Activated naive CD4-positive, alpha-beta T cell treated with anti-CD3 and anti-CD28 coated beads, Interleukin-2, amount 50 U/mL, for 24 hours (primary cell): ENCODE measurements around the gene PGS1.
A peak's percentile ranks its signal among the peaks of the same experiment; 100 is the strongest.

Experiments used
- H3K27ac Mint-ChIP-seq: one replicate; pipeline ENCODE4 v1.8.0; 2021; ENCODE audit warnings: mild to moderate bottlenecking, mixed read lengths
- H3K27me3 Mint-ChIP-seq: one replicate; pipeline ENCODE4 v1.8.0; 2021; ENCODE audit warnings: mixed read lengths
- H3K36me3 Mint-ChIP-seq: one replicate; pipeline ENCODE4 v1.8.0; 2021; ENCODE audit warnings: mixed read lengths
- H3K4me1 Mint-ChIP-seq: one replicate; pipeline ENCODE4 v1.8.0; 2021; ENCODE audit warnings: mixed read lengths
- H3K4me3 Mint-ChIP-seq: one replicate; pipeline ENCODE4 v1.8.0; 2021; ENCODE audit warnings: mild to moderate bottlenecking, mixed read lengths
- H3K9me3 Mint-ChIP-seq: one replicate; pipeline ENCODE4 v1.8.0; 2021; ENCODE audit warnings: mixed read lengths

The PGS1 gene

GRCh38 chr17:78387977-78388941 lies 9.8 kb downstream of the PGS1 start:
- peak overlapping the region; percentile 98 for H3K27ac Mint-ChIP-seq
- no peaks in the 10 kb centered on the region for H3K9me3 Mint-ChIP-seq
- H3K36me3 Mint-ChIP-seq, result peaks cover 10% of the 10 kb centered on the region
- H3K4me1 Mint-ChIP-seq, result peaks cover 71% of the 10 kb centered on the region
- H3K4me3 Mint-ChIP-seq, result peak overlapping the region; percentile 87
- no peaks in the 10 kb centered on the region for H3K27me3 Mint-ChIP-seq

GRCh38 chr17:78390241-78391050 lies 12.0 kb downstream of the PGS1 start:
- Mint-ChIP-seq H3K36me3 (peaks cover 13% of the 10 kb centered on the region), H3K27ac (peak overlapping the region; percentile 84), H3K4me3 (no peak overlapping the region), H3K9me3 (no peaks in the 10 kb centered on the region), H3K4me1 (peaks cover 63% of the 10 kb centered on the region), H3K27me3 (no peaks in the 10 kb centered on the region)

- Mint-ChIP-seq H3K36me3 (peaks cover 13% of the 10 kb centered on the region), H3K27ac (peak overlapping the region; percentile 76), H3K9me3 (no peaks in the 10 kb centered on the region), H3K4me1 (peaks cover 61% of the 10 kb centered on the region), H3K27me3 (no peaks in the 10 kb centered on the region), H3K4me3 (no peak overlapping the region)
Measured at GRCh38 chr17:78391051-78391431, 12.6 kb downstream of the PGS1 start.

- H3K36me3 Mint-ChIP-seq, result peaks cover 11% of the 10 kb centered on the region
- H3K27me3 Mint-ChIP-seq, result no peaks in the 10 kb centered on the region
- H3K4me3 Mint-ChIP-seq, result no peak overlapping the region
- H3K9me3 Mint-ChIP-seq, result no peaks in the 10 kb centered on the region
- peak overlapping the region; percentile 17 for H3K27ac Mint-ChIP-seq
- peaks cover 54% of the 10 kb centered on the region for H3K4me1 Mint-ChIP-seq
Measured at GRCh38 chr17:78391843-78392242, 13.4 kb downstream of the PGS1 start.

GRCh38 chr17:78392295-78392694 lies 13.8 kb downstream of the PGS1 start:
- H3K27ac Mint-ChIP-seq, result no peak overlapping the region
- H3K36me3 Mint-ChIP-seq, result peaks cover 10% of the 10 kb centered on the region
- H3K4me3 Mint-ChIP-seq, result no peak overlapping the region
- H3K9me3 Mint-ChIP-seq, result no peaks in the 10 kb centered on the region
- no peaks in the 10 kb centered on the region for H3K27me3 Mint-ChIP-seq
- H3K4me1 Mint-ChIP-seq, result peaks cover 51% of the 10 kb centered on the region

GRCh38 chr17:78393575-78393974 lies 15.1 kb downstream of the PGS1 start:
- Mint-ChIP-seq H3K27ac (peak overlapping the region; percentile 59), H3K27me3 (no peaks in the 10 kb centered on the region), H3K9me3 (no peaks in the 10 kb centered on the region), H3K4me3 (no peak overlapping the region), H3K4me1 (peaks cover 42% of the 10 kb centered on the region), H3K36me3 (peaks cover 9% of the 10 kb centered on the region)

- no peaks in the 10 kb centered on the region for H3K9me3 Mint-ChIP-seq
Measured at GRCh38 chr17:78394209-78394608, 15.8 kb downstream of the PGS1 start.

GRCh38 chr17:78395155-78395554 lies 16.7 kb downstream of the PGS1 start:
- no peaks in the 10 kb centered on the region for H3K9me3 Mint-ChIP-seq
- peaks cover 34% of the 10 kb centered on the region for H3K4me1 Mint-ChIP-seq
- no peaks in the 10 kb centered on the region for H3K27me3 Mint-ChIP-seq
- no peak overlapping the region for H3K4me3 Mint-ChIP-seq
- H3K36me3 Mint-ChIP-seq, result peaks cover 8% of the 10 kb centered on the region
- peak overlapping the region; percentile 46 for H3K27ac Mint-ChIP-seq

More at GRCh38 chr17:78394209-78394608, 15.8 kb downstream of the PGS1 start:
- Mint-ChIP-seq H3K27ac (no peak overlapping the region), H3K27me3 (no peaks in the 10 kb centered on the region), H3K36me3 (peaks cover 8% of the 10 kb centered on the region), H3K4me1 (peaks cover 37% of the 10 kb centered on the region), H3K4me3 (no peak overlapping the region)

GRCh38 chr17:78396441-78397337 lies 18.2 kb downstream of the PGS1 start:
- H3K9me3 Mint-ChIP-seq, result no peaks in the 10 kb centered on the region
- H3K4me3 Mint-ChIP-seq, result no peak overlapping the region
- peaks cover 22% of the 10 kb centered on the region for H3K4me1 Mint-ChIP-seq
- no peaks in the 10 kb centered on the region for H3K27me3 Mint-ChIP-seq
- no peak overlapping the region for H3K27ac Mint-ChIP-seq
- H3K36me3 Mint-ChIP-seq, result peaks cover 11% of the 10 kb centered on the region

GRCh38 chr17:78397681-78398101 lies 19.2 kb downstream of the PGS1 start:
- H3K36me3 Mint-ChIP-seq, result peaks cover 15% of the 10 kb centered on the region
- no peaks in the 10 kb centered on the region for H3K27me3 Mint-ChIP-seq
- H3K27ac Mint-ChIP-seq, result no peak overlapping the region
- H3K4me3 Mint-ChIP-seq, result no peak overlapping the region
- no peaks in the 10 kb centered on the region for H3K9me3 Mint-ChIP-seq
- peaks cover 19% of the 10 kb centered on the region for H3K4me1 Mint-ChIP-seq

GRCh38 chr17:78398390-78398789 lies 19.9 kb downstream of the PGS1 start:
- H3K4me1 Mint-ChIP-seq, result peaks cover 15% of the 10 kb centered on the region
- no peaks in the 10 kb centered on the region for H3K27me3 Mint-ChIP-seq
- no peaks in the 10 kb centered on the region for H3K9me3 Mint-ChIP-seq
- peaks cover 22% of the 10 kb centered on the region for H3K36me3 Mint-ChIP-seq
- no peak overlapping the region for H3K4me3 Mint-ChIP-seq
- peak overlapping the region; percentile 41 for H3K27ac Mint-ChIP-seq

- Mint-ChIP-seq H3K27me3 (no peaks in the 10 kb centered on the region), H3K9me3 (no peaks in the 10 kb centered on the region), H3K27ac (no peak overlapping the region), H3K4me1 (peaks cover 11% of the 10 kb centered on the region), H3K36me3 (peaks cover 21% of the 10 kb centered on the region), H3K4me3 (no peak overlapping the region)
Measured at GRCh38 chr17:78399028-78399692, 20.7 kb downstream of the PGS1 start.

GRCh38 chr17:78399693-78400144 lies 21.3 kb downstream of the PGS1 start:
- no peaks in the 10 kb centered on the region for H3K27me3 Mint-ChIP-seq
- H3K36me3 Mint-ChIP-seq, result peaks cover 21% of the 10 kb centered on the region
- no peaks in the 10 kb centered on the region for H3K9me3 Mint-ChIP-seq
- H3K4me1 Mint-ChIP-seq, result peaks cover 11% of the 10 kb centered on the region
- H3K4me3 Mint-ChIP-seq, result no peak overlapping the region
- H3K27ac Mint-ChIP-seq, result no peak overlapping the region

- no peak overlapping the region for H3K4me3 Mint-ChIP-seq
- H3K4me1 Mint-ChIP-seq, result peaks cover 4% of the 10 kb centered on the region
- H3K27me3 Mint-ChIP-seq, result no peaks in the 10 kb centered on the region
- H3K9me3 Mint-ChIP-seq, result no peaks in the 10 kb centered on the region
- H3K36me3 Mint-ChIP-seq, result peaks cover 15% of the 10 kb centered on the region
- H3K27ac Mint-ChIP-seq, result no peak overlapping the region
Measured at GRCh38 chr17:78400581-78401240, 22.3 kb downstream of the PGS1 start.
